ENCODE data around the gene NUDCD2.

The NUDCD2 gene

GRCh38 chr5:163489745-163490075 is 29.8 kb upstream of the NUDCD2 start:
- no peak for TF ChIP-seq GATA2 (IDR thresholded peaks at IDR 0.05; ENCODE audit: low read depth, low read length)
- TF ChIP-seq GATA3 (IDR thresholded peaks at IDR 0.05; ENCODE audit: low read depth, low read length): no peak

- TF ChIP-seq GATA2 (IDR thresholded peaks at IDR 0.05; ENCODE audit: low read depth, low read length) (no peak), GATA3 (IDR thresholded peaks at IDR 0.05; ENCODE audit: low read depth, low read length) (no peak)
Observed at GRCh38 chr5:163489055-163489744, 29.3 kb upstream of the NUDCD2 start.

GRCh38 chr5:163478982-163479271 is 19.0 kb upstream of the NUDCD2 start:
- TF ChIP-seq GATA3 (IDR thresholded peaks at IDR 0.05; ENCODE audit: low read depth, low read length): no peak
- TF ChIP-seq GATA2 (IDR thresholded peaks at IDR 0.05; ENCODE audit: low read depth, low read length): no peak

DNA sequence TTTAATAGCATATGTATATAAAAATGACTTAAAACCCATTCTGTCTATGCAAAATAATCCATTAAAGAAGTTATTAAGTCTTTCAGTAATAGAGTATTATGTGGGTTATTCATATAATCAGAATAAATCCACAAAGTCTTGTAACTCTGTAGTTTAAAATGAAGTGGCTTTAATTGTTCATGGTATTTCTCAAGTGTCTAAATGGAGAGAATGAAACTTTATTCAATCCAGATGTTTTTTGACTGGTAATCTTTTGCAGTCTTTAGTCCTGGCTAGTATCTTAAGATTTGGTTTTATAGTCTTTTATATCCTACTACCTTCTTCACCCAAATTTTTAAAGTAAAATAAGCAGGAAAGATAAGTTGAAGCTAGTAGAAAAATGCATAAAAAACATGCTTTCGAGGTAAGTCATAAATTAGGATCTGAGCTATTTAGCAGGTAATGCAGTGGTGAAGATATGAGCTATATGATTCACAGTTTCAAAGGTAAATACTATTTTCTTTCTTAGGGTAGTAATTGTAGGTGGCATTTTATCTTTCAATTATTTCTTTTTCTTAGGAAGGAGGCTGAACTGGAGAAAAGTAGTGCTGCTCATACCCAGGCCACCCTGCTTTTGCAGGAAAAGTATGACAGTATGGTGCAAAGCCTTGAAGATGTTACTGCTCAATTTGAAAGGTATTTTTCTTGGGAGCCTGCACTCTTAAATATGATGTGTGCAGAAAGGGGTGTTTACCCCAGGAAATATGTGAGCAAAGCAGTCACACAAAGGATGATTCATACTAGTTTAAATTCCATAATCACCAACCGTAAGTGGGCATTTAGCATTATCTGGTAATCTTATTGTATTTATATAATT is 18.5 kb upstream of the NUDCD2 start:
- TF ChIP-seq GATA3 (IDR thresholded peaks at IDR 0.05; ENCODE audit: low read depth, low read length) (no peak), GATA2 (IDR thresholded peaks at IDR 0.05; ENCODE audit: low read depth, low read length) (no peak)

GRCh38 chr5:163475411-163475810 is 15.5 kb upstream of the NUDCD2 start:
- TF ChIP-seq GATA2 (IDR thresholded peaks at IDR 0.05; ENCODE audit: low read depth, low read length): no peak
- TF ChIP-seq GATA3 (IDR thresholded peaks at IDR 0.05; ENCODE audit: low read depth, low read length): no peak

DNA sequence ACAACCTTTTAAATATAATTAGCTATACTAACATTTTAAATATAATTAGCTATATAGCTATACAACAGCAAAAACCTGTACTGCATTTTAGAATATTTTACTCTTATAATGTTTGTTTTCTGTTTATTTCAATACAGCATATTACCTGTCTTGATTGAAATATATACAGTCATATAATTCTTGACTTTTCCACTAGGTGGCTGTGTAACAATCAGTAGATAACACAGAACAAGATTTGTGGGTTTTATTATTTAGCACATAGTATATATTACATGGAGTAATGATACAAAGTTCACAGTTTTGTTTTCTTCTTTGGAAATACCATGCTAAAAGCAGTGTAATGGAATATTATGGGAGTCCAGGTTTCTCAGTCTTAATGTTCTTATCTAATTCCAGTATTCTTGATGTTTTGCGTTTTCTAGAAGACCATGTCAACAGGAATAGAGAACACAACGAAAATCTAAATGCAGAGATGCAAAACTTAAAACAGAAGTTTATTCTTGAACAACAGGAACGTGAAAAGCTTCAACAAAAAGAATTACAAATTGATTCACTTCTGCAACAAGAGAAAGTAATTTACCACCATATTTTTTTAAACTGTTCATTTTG is 13.8 kb upstream of the NUDCD2 start:
- TF ChIP-seq GATA2 (IDR thresholded peaks at IDR 0.05; ENCODE audit: low read depth, low read length) (no peak), GATA3 (IDR thresholded peaks at IDR 0.05; ENCODE audit: low read depth, low read length) (no peak)

DNA sequence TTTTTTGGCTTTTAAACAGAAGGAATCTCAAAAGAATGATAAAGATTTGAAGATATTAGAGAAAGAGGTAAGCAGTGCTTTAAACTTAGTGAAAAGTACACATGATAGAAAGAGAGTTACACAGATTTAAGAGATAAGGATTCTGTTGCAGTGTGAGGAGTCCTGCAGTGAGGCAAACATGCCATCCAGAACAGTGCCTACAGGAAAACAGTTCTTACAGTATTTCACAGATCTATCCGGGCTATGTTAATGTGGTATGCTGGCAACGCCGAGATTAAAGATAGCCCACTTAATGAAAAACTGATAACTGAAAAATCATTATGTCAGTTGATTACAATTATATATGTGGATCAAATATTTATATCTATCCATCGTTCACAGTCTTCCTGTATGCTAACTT is 7.8 kb upstream of the NUDCD2 start:
- TF ChIP-seq GATA3 (IDR thresholded peaks at IDR 0.05; ENCODE audit: low read depth, low read length) (peak; percentile 76), GATA2 (IDR thresholded peaks at IDR 0.05; ENCODE audit: low read depth, low read length) (peak; percentile 76)

GRCh38 chr5:163463063-163463435 is 3.1 kb upstream of the NUDCD2 start:
- no peak for TF ChIP-seq GATA2 (IDR thresholded peaks at IDR 0.05; ENCODE audit: low read depth, low read length)
- no peak for TF ChIP-seq GATA3 (IDR thresholded peaks at IDR 0.05; ENCODE audit: low read depth, low read length)

- TF ChIP-seq GATA2 (IDR thresholded peaks at IDR 0.05; ENCODE audit: low read depth, low read length) (no peak), GATA3 (IDR thresholded peaks at IDR 0.05; ENCODE audit: low read depth, low read length) (no peak)
Observed at GRCh38 chr5:163460562-163461171, 765 bp upstream of the NUDCD2 start, which contains the start of gene HMMR. HMMR (plus strand) TSS chr5:163460632; CDS start chr5:163460693, 61 bp downstream.

- TF ChIP-seq GATA3 (IDR thresholded peaks at IDR 0.05; ENCODE audit: low read depth, low read length) (no peak), GATA2 (IDR thresholded peaks at IDR 0.05; ENCODE audit: low read depth, low read length) (no peak)
Observed at GRCh38 chr5:163459462-163459818, 462 bp downstream of the NUDCD2 start.

GRCh38 chr5:163458778-163459385 is 1.0 kb downstream of the NUDCD2 start:
- TF ChIP-seq GATA2 (IDR thresholded peaks at IDR 0.05; ENCODE audit: low read depth, low read length): no peak
- no peak for TF ChIP-seq GATA3 (IDR thresholded peaks at IDR 0.05; ENCODE audit: low read depth, low read length)

GRCh38 chr5:163456840-163457239 is 3.1 kb downstream of the NUDCD2 start:
- no peak for TF ChIP-seq GATA2 (IDR thresholded peaks at IDR 0.05; ENCODE audit: low read depth, low read length)
- no peak for TF ChIP-seq GATA3 (IDR thresholded peaks at IDR 0.05; ENCODE audit: low read depth, low read length)

- TF ChIP-seq GATA3 (IDR thresholded peaks at IDR 0.05; ENCODE audit: low read depth, low read length) (no peak), GATA2 (IDR thresholded peaks at IDR 0.05; ENCODE audit: low read depth, low read length) (no peak)
Observed at GRCh38 chr5:163456029-163456589, 3.8 kb downstream of the NUDCD2 start.

- no peak for TF ChIP-seq GATA3 (IDR thresholded peaks at IDR 0.05; ENCODE audit: low read depth, low read length)
- no peak for TF ChIP-seq GATA2 (IDR thresholded peaks at IDR 0.05; ENCODE audit: low read depth, low read length)
Observed at GRCh38 chr5:163453705-163454104, 6.2 kb downstream of the NUDCD2 start.

All from SH-SY5Y (cell line).